ENCODE data around the gene GZMB. TPM values are rescaled to one million over a fixed set of nuclear protein-coding genes. Genes with fewer than 3 reads are reported as not detected.

The GZMB gene
- total and polyA plus RNA-seq, 2 of the 8 experiments (the other 6 are each of a cell fraction or from before 2014, with no cell fraction given) = not detected

DNA sequence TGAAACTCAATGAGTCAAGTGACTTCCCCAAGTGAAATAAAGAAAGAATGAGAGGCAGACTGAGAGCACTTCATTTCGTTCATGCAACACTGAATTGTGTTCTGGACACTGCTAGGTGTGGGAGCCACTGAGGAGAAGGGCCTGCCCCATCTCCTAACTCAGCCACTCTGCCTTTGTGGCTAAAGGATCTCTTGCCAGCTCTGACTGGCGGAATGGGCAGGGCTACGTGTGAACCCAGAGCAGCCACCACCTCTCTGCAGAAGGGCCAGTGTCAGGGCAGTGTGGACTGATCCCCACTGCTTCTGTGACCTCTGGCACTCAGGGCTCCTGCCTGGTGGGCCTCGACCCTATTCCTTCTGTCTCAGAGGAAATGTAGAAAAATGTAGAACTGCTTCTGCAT, 46.5 kb upstream of the GZMB start (continued):
- TF ChIP-seq, protein P1, sequence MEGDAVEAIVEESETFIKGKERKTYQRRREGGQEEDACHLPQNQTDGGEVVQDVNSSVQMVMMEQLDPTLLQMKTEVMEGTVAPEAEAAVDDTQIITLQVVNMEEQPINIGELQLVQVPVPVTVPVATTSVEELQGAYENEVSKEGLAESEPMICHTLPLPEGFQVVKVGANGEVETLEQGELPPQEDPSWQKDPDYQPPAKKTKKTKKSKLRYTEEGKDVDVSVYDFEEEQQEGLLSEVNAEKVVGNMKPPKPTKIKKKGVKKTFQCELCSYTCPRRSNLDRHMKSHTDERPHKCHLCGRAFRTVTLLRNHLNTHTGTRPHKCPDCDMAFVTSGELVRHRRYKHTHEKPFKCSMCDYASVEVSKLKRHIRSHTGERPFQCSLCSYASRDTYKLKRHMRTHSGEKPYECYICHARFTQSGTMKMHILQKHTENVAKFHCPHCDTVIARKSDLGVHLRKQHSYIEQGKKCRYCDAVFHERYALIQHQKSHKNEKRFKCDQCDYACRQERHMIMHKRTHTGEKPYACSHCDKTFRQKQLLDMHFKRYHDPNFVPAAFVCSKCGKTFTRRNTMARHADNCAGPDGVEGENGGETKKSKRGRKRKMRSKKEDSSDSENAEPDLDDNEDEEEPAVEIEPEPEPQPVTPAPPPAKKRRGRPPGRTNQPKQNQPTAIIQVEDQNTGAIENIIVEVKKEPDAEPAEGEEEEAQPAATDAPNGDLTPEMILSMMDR (IDR thresholded peaks at IDR 0.05; ENCODE audit: control extremely low read depth in 1 of 3, insufficient read depth in 1 of 3, low read depth in 1 of 3, low read length in 3 of 3) = no peak
- TF ChIP-seq MAFK (IDR thresholded peaks at IDR 0.05; ENCODE audit: low read depth, low read length) = no peak
- TF ChIP-seq BRCA1 (IDR thresholded peaks at IDR 0.05; ENCODE audit: low read depth, low read length) = no peak
- TF ChIP-seq ASH2L (IDR thresholded peaks at IDR 0.05; ENCODE audit: low read length) = no peak
- TF ChIP-seq BACH1 (IDR thresholded peaks at IDR 0.05; ENCODE audit: low read length) = no peak

Data from H1 (cell line).